ENCODE measurements around the gene TAAR2.

Gene TAAR2

GRCh38 chr6:132624175-132624574 lies at the start of gene TAAR2:
Gene TAAR2, minus strand, starts transcription at chr6:132624275. Its CDS starts 0 bp downstream, at chr6:132624275.
- no peak within 1 kb of the TSS for H3K27ac ChIP-seq
- no peak for DNase-seq
- no peaks in the 10 kb centered on the region for H3K9me3 ChIP-seq (ENCODE audit: severe bottlenecking)
- H3K4me3 ChIP-seq (ENCODE audit: low read depth, low read length), result no peak within 1 kb of the TSS
- TF ChIP-seq CTCF (IDR thresholded peaks at IDR 0.05; ENCODE audit: low read depth, low read length), result no peak
- H3K36me3 ChIP-seq, result no peaks in the 10 kb centered on the region
- H3K27me3 ChIP-seq (ENCODE audit: insufficient read depth, low read depth, severe bottlenecking), result peaks cover 44% of the 10 kb centered on the region

- DNase-seq, result no peak
- H3K36me3 ChIP-seq, result no peaks in the 10 kb centered on the region
- no peaks in the 10 kb centered on the region for H3K9me3 ChIP-seq (ENCODE audit: severe bottlenecking)
- H3K27me3 ChIP-seq (ENCODE audit: insufficient read depth, low read depth, severe bottlenecking), result peaks cover 80% of the 10 kb centered on the region
- no peak for TF ChIP-seq CTCF (IDR thresholded peaks at IDR 0.05; ENCODE audit: low read depth, low read length)
- H3K4me3 ChIP-seq (ENCODE audit: low read depth, low read length), result no peak overlapping the region
- H3K27ac ChIP-seq, result no peak overlapping the region
Measured at GRCh38 chr6:132673376-132674094, 49.5 kb upstream of the TAAR2 start.

- TF ChIP-seq CTCF (IDR thresholded peaks at IDR 0.05; ENCODE audit: low read depth, low read length), result no peak
Measured at GRCh38 chr6:132671295-132671694, 47.2 kb upstream of the TAAR2 start.

GRCh38 chr6:132669690-132670291 lies 45.7 kb upstream of the TAAR2 start:
- Histone ChIP-seq H3K36me3 (no peaks in the 10 kb centered on the region), H3K27me3 (ENCODE audit: insufficient read depth, low read depth, severe bottlenecking) (peaks cover 74% of the 10 kb centered on the region), H3K27ac (no peak overlapping the region), H3K4me3 (ENCODE audit: low read depth, low read length) (no peak overlapping the region), H3K9me3 (ENCODE audit: severe bottlenecking) (no peaks in the 10 kb centered on the region)
- no peak for DNase-seq
- TF ChIP-seq CTCF (IDR thresholded peaks at IDR 0.05; ENCODE audit: low read depth, low read length), result no peak

More at GRCh38 chr6:132671295-132671694, 47.2 kb upstream of the TAAR2 start:
- no peak overlapping the region for H3K27ac ChIP-seq
- H3K9me3 ChIP-seq (ENCODE audit: severe bottlenecking), result no peaks in the 10 kb centered on the region
- H3K4me3 ChIP-seq (ENCODE audit: low read depth, low read length), result no peak overlapping the region
- peaks cover 80% of the 10 kb centered on the region for H3K27me3 ChIP-seq (ENCODE audit: insufficient read depth, low read depth, severe bottlenecking)
- no peak for DNase-seq
- no peaks in the 10 kb centered on the region for H3K36me3 ChIP-seq

- TF ChIP-seq CTCF (IDR thresholded peaks at IDR 0.05; ENCODE audit: low read depth, low read length), result no peak
- Histone ChIP-seq H3K27ac (no peak overlapping the region), H3K36me3 (no peaks in the 10 kb centered on the region), H3K4me3 (ENCODE audit: low read depth, low read length) (no peak overlapping the region), H3K27me3 (ENCODE audit: insufficient read depth, low read depth, severe bottlenecking) (peaks cover 55% of the 10 kb centered on the region), H3K9me3 (ENCODE audit: severe bottlenecking) (no peaks in the 10 kb centered on the region)
- no peak for DNase-seq
Measured at GRCh38 chr6:132666118-132666517, 42.0 kb upstream of the TAAR2 start.

All from WERI-Rb-1 (cell line).